Epithelial cell of proximal tubule (primary cell): ENCODE results near the gene IGF2R. TPM values are rescaled to one million over a fixed set of nuclear protein-coding genes. Genes with fewer than 3 reads are reported as not detected.
A peak's percentile ranks its signal among the peaks of the same experiment; 100 is the strongest.

ENCODE experiments used
- DNase-seq: peaks from one replicate; pipeline ENCODE4 v3.0.0-alpha.2; 2011; ENCODE audit warnings: low read depth
- H3K4me3 ChIP-seq: 2 replicates; pipeline ENCODE4 v1.5.1; 2011; ENCODE audit warnings: low read depth, mild to moderate bottlenecking, low read length
- total RNA-seq: library from RNA; depleted of rRNA; stranded (reverse); fragments of >200 nt; gene quantifications from 2 replicates; pipeline ENCODE4 v1.2.3, GENCODE V29; 2015
- TF ChIP-seq, protein P1 (sequence below): conservative IDR thresholded peaks from 2 replicates; pipeline ENCODE4 v1.5.1; 2012; ENCODE audit warnings: low read depth, mild to moderate bottlenecking, low read length

IGF2R gene
- total RNA-seq, 1 donor from 2014 or later: 50.8 TPM

GRCh38 chr6:160102956-160103824 lies 134.3 kb downstream of the IGF2R start:
- TF ChIP-seq, protein P1, sequence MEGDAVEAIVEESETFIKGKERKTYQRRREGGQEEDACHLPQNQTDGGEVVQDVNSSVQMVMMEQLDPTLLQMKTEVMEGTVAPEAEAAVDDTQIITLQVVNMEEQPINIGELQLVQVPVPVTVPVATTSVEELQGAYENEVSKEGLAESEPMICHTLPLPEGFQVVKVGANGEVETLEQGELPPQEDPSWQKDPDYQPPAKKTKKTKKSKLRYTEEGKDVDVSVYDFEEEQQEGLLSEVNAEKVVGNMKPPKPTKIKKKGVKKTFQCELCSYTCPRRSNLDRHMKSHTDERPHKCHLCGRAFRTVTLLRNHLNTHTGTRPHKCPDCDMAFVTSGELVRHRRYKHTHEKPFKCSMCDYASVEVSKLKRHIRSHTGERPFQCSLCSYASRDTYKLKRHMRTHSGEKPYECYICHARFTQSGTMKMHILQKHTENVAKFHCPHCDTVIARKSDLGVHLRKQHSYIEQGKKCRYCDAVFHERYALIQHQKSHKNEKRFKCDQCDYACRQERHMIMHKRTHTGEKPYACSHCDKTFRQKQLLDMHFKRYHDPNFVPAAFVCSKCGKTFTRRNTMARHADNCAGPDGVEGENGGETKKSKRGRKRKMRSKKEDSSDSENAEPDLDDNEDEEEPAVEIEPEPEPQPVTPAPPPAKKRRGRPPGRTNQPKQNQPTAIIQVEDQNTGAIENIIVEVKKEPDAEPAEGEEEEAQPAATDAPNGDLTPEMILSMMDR: peak; percentile 55
- DNase-seq: no peak

DNA sequence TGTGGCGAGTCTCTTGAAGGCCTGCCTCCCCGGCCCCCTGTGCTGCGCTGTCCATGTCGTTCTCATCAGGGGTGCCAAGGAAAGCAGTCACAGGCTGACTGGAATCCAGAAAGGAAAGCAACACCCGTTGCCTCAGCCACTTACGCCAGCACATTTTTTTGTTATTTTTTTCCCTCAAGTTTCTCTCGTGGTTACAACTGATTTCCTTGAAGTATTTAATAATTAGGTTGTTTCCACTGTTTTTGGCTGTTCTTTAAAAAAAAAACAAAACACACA lies 134.9 kb downstream of the IGF2R start:
- no peak for DNase-seq
- H3K4me3 ChIP-seq: no peak overlapping the region
- TF ChIP-seq, protein P1: no peak

More at GRCh38 chr6:160102956-160103824, 134.3 kb downstream of the IGF2R start:
- H3K4me3 ChIP-seq: no peak overlapping the region

- no peak overlapping the region for H3K4me3 ChIP-seq
- TF ChIP-seq, protein P1: no peak
- no peak for DNase-seq
Measured at GRCh38 chr6:160104821-160105517, 136.1 kb downstream of the IGF2R start.

DNA sequence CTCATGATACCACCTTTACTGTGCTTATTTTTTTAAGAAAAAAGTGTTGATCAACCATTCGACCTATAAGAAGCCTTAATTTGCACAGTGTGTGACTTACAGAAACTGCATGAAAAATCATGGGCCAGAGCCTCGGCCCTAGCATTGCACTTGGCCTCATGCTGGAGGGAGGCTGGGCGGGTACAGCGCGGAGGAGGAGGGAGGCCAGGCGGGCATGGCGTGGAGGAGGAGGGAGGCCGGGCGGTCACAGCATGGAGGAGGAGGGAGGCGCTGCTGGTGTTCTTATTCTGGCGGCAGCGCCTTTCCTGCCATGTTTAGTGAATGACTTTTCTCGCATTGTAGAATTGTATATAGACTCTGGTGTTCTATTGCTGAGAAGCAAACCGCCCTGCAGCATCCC lies 137.1 kb downstream of the IGF2R start:
- H3K4me3 ChIP-seq: no peak overlapping the region
- TF ChIP-seq, protein P1: no peak
- DNase-seq: no peak

- no peak overlapping the region for H3K4me3 ChIP-seq
- TF ChIP-seq, protein P1: no peak
- DNase-seq: no peak
Measured at GRCh38 chr6:160106701-160107100, 137.8 kb downstream of the IGF2R start.

GRCh38 chr6:160108077-160108476 lies 139.2 kb downstream of the IGF2R start:
- no peak for DNase-seq
- no peak overlapping the region for H3K4me3 ChIP-seq
- TF ChIP-seq, protein P1: no peak
